ENCODE results near the gene KNCN.

DNA sequence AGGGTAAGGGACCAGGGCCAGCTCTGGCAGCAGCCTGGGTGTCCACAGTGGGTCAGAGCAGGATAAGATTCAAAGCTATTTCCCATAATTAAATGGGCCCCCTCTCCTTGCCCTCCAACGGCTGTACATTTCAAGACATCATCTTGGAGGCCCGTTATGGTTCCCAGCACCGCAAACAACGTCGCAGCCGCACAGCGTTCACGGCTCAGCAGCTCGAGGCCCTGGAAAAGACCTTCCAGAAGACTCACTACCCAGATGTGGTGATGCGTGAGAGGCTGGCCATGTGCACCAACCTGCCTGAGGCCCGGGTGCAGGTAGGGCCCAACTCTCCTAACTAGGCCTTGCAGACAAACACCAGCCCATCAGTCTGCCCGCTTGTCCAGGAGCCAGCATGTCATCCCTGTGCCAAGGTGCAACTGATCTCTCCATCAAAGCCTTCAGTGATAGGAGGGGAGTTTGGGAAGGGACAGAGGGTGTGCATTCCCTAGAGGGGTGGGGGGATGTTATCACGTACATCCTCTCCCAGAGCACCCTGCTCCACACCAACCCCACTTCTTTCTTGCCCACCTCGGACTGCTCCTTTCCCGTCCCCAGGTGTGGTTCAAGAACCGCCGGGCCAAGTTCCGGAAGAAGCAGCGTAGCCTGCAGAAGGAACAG is 41.0 kb downstream of the KNCN start:
- TF ChIP-seq CTCF (IDR thresholded peaks at IDR 0.05), result no peak
- TF ChIP-seq POLR2A (IDR thresholded peaks at IDR 0.05), result no peak

Data from testis (tissue), 2 donors.